GM10847 (cell line): ENCODE results near the gene MC5R.

ENCODE experiments used
- POLR2A ChIP-seq: IDR thresholded peaks from 2 replicates; pipeline ENCODE4 v1.6.1; 2011; ENCODE audit not compliant: insufficient read length; ENCODE audit errors: extremely low read depth

The MC5R gene

DNA sequence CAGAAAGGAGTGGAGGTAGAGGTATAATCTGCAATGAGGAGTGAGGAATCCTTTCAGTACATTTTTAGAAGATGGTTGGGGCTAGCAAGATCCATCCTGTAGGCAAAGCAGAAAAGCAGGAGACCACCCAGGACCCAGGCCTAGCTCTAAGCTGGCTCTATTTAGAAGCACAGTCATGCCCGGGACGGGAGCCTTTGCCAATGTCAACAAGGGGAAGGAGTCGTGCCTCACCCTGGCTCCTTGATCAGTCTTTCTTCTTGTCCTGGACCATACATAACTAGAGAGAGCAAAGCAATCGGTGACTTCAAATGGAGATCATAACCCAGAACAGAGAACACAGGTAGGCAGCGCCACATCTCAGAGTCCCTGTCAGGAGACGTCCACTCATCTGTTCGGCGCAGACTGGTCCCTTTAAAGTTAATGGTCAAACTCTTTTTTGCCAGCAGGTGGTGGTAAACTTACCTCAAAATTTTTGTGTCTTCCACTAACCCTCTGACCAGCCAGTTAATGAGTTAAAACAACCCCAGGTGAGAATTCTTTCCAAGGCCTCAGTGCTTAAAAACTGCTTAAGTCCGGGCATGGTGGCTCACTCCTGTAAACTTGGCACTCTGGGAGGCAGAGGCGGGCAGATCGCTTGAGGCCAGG lies 8.0 kb downstream of the MC5R start:
- no peak for TF ChIP-seq POLR2A

GRCh38 chr18:13834496-13835015 lies 10.6 kb downstream of the MC5R start:
- no peak for TF ChIP-seq POLR2A

GRCh38 chr18:13835202-13835601 lies 11.3 kb downstream of the MC5R start:
- TF ChIP-seq POLR2A: no peak

DNA sequence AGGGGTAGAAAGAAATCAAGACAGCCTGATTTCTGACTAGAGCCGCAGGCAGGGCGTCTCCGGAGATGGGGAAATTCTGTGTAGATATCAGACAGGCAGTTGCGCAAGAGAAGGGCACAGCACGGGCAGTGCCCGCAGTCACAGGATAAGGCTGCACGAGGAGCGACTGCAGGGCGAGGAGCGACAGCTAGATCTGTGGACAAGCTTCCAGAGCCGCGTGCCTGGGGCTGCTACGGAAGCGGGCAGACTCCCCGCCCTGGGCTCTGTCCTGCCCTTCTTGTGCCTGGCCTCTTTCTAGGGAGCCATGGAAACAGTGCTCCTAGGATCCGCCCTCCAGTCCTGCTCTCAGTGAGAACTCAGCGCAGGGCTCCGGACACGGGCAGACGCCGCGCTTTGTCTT lies 12.6 kb downstream of the MC5R start:
- TF ChIP-seq POLR2A: no peak

DNA sequence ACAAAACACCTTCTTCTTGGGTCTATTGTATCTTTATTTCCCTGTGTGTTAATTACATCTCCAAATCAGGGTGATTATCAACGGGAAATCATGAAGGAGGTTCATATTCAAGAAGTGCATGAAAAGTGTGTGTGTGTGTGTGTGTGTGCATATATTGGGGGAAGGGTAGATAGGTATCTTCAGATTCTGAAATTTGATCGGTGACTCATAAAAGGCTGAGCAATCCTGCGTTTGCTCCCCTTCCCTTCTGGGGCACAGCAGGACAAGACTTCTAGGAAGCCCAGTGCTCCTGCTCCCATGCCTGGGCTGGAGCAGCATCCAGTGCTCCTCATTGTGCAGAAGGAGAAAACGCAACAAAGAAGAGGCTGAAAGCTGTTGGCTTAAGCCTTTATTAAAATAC lies 25.8 kb downstream of the MC5R start:
- TF ChIP-seq POLR2A: no peak

DNA sequence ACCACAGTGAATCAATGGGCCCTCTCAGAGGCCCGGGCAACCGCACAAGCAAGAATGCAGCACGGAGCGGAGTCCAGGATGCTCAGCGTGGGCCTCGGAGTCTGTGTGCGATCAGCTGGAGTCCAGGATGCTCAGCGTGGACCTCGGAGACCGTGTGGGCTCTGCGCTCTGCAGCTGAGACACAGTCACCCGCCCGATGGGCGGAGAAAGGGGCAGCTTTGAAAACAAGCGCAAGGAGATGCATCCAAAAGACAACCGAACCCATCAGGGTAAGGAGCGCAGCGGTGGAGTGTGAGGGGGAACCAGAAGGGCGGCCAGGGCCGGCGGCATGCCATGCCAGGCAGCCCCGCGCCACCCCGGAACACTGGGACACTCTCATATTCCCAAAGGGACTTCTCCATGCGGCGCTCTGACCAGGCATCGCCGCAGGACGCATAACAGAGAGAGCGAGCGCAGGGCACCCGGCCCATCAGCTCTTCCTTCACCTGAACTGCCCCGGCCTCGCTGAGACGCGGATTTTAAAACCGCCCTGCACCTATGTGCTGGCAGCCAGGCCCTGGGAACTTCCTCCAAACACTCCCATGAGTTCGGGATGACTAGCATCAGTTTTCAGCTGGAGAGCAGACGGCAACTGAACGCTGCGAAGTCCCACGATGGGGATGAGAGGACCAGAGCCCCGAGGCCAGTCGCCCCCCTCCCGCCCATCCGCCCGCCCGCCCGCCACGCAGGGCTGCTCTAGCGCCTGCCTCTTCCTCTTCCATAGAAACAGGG lies 44.7 kb downstream of the MC5R start:
- no peak for TF ChIP-seq POLR2A

DNA sequence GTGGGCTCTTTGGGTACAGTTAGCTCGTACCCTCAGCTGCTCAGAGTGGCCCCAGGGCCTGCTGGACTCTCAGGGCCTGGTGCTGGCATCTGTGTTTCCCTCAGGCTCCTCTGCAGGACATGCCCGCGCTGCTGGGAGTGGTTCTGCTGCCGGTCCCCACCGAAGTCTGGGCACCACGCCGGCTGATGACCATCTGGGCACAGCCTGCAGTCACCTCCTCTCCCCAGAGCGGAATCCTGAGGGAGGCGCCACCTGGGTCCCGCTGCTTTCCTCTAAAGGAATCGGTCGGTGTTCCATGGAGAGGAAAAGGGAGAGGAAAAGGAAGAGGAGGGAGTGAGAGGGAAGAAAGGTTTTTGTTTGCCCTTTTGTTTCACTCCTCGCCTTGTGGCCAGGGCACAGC lies 47.8 kb downstream of the MC5R start:
- no peak for TF ChIP-seq POLR2A

DNA sequence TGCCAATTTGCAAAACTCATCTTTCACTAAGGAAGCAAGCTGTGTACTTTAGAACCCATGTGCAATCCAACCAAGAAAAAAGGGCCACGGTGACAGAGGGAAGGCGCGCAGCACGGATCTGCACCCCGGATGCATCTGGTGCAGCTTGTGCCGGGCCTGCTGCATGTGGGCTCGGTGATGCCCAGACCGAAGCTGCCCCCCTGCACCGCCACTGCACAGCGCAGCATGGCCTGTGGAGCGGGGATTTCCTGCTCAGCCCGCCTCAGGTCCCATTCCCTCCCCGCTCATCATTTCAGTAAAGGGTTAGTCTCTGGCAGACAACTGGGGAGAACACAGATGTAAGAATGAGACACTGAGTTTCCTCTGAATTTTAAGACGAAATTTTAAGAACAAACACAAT lies 48.4 kb downstream of the MC5R start:
- no peak for TF ChIP-seq POLR2A

GRCh38 chr18:13872932-13873331 lies 49.0 kb downstream of the MC5R start:
- no peak for TF ChIP-seq POLR2A

DNA sequence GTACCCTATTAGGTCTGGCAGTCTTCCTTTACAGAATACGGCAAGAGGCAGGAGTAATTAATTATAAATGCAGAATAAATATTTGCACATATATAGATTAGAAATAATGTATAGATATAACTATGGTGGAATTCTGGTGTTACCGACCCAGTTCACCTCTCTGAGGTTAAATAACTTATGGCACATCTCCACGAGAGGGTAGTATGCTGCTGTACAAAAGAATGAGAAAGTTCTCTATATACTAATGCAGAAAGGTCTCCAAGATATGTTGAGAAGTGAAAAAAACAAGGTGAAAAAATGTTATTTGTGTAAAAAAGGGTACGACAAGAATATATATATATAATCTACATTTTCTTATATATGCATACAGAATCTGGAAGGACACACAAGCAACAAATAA lies 50.6 kb downstream of the MC5R start:
- no peak for TF ChIP-seq POLR2A
